ENCODE measurements around the gene MCOLN1. TPM values are rescaled to one million over a fixed set of nuclear protein-coding genes. Genes with fewer than 3 reads are reported as not detected.
A peak's percentile ranks its signal among the peaks of the same experiment; 100 is the strongest.

Gene MCOLN1
- total and polyA plus RNA-seq, 9 of the 15 experiments (the other 6 are each of a cell fraction or from before 2014, with no cell fraction given), result 0.25 to 15.4 (median 7.1) TPM

DNA sequence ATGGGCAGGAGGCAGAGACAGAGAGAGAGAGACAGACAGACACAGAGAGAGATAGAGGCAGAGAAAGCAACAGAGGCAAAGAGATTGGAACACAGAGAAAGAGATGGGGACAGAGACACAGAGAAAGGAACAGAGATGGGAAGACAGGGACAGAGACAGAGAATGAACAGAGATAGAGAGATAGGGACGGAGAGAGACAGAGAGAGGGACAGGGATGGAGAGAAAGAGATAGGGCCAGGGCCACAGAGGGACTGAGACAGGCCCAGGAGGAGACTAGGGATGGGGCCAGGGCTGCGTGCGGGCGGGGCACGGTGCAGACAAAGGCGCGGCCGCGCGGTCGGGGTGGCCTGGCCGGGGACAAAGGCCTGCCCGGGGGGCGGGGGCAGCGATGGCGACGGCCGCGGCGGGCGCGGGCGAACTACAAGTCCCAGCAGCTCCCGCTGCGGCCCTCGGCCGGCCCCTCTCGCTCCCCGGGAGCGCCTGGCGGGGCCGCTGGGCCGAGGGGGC lies 6.7 kb upstream of the MCOLN1 start, which contains the start of gene ZNF358 (continued):
- TF ChIP-seq SIN3B (IDR thresholded peaks at IDR 0.05; ENCODE audit: low read depth), result no peak
- TF ChIP-seq JUNB (CRISPR knock-in tag; conservative IDR thresholded peaks at IDR 0.05), result no peak
- no peak for TF ChIP-seq ARID2 (IDR thresholded peaks at IDR 0.05)
- TF ChIP-seq SMARCC2 (IDR thresholded peaks at IDR 0.05; ENCODE audit: low read depth), result no peak
- no peak for TF ChIP-seq ZKSCAN8 (CRISPR knock-in tag; IDR thresholded peaks at IDR 0.05)
- peak; percentile 32; the same call in 1 of the 2 replicates for TF ChIP-seq ARID1B (IDR thresholded peaks at IDR 0.05)
- peak; percentile 18; the same call in 1 of the 2 replicates for TF ChIP-seq MBD2 (IDR thresholded peaks at IDR 0.05; ENCODE audit: borderline replicate concordance, low read depth)
- peak; percentile 50; the same call in 1 of the 2 replicates for TF ChIP-seq MYC (IDR thresholded peaks at IDR 0.05; ENCODE audit: low read depth, low read length)
- TF ChIP-seq MYC (CRISPR knock-in tag; IDR thresholded peaks at IDR 0.05; ENCODE audit: borderline replicate concordance, low read depth), result no peak
- TF ChIP-seq ZEB2 (IDR thresholded peaks at IDR 0.05), result peak; percentile 48; the same call in 1 of the 2 replicates
- TF ChIP-seq TCF7 (IDR thresholded peaks at IDR 0.05; ENCODE audit: borderline replicate concordance), result no peak
- peak; percentile 22 for TF ChIP-seq CTCFL (IDR thresholded peaks at IDR 0.05; ENCODE audit: borderline replicate concordance, insufficient read depth, low read depth, low read length, poor library complexity, severe bottlenecking)
- TF ChIP-seq, protein P1, sequence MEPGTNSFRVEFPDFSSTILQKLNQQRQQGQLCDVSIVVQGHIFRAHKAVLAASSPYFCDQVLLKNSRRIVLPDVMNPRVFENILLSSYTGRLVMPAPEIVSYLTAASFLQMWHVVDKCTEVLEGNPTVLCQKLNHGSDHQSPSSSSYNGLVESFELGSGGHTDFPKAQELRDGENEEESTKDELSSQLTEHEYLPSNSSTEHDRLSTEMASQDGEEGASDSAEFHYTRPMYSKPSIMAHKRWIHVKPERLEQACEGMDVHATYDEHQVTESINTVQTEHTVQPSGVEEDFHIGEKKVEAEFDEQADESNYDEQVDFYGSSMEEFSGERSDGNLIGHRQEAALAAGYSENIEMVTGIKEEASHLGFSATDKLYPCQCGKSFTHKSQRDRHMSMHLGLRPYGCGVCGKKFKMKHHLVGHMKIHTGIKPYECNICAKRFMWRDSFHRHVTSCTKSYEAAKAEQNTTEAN (CRISPR knock-in tag; IDR thresholded peaks at IDR 0.05), result no peak
- 0 out of 2 replicates have a peak, but pooled peaks have one; percentile 33 for TF ChIP-seq POLR2A (conservative IDR thresholded peaks at IDR 0.05)
- 0 out of 2 replicates have a peak, but pooled peaks have one; percentile 39 for TF ChIP-seq SMARCE1 (IDR thresholded peaks at IDR 0.05)

All from K562 (cell line).